GM18507 (cell line): ENCODE data around the gene TYK2.

Source experiments
- DNase-seq: peaks from one replicate; pipeline ENCODE4 v3.0.0; 2011; ENCODE audit warnings: low read depth; ENCODE audit not compliant: insufficient read length; ENCODE audit errors: extremely low spot score
- FAIRE-seq: peaks from 2 replicates; lab custom pipeline; 2011; peaks lifted over from hg19 to GRCh38; lab: Jason Lieb, UNC

Gene TYK2

DNA sequence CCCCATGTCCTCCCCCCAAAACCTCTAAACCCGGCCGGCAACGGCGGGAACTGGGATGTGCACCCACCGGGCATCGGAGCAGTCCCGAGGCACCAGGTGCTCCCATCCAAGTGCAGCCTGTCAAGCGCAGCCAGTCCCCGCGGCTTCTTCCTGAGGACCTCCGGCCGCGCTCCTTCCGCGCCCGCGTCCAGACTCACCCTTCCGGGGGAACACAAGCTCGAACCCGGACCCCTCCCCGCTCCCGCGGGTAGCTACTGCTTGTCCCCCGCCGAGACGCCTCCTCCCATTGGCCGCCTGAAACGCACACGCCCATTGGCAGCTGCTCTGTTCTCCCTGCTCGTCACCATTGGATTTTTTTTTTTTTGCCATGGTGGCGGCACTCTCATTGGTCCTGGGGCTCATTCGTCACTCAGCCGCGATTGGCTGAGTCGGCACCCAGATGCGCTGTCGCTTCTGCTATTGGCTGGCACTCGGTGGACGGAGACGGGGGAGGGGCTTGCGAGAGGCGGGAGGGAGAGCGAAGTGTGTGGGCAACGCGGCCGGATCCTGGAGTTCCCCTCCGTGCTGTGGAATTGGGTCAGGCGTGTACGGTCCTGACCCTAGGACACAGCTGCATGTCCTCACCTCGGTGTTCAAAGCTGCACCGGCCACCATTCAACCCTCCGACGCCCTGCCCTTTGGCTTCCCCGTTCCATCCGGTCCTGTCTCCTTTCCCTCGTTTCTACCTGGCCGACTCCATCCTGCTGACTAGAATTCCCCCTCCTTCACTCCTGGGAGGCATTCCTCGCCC, at the start of gene TYK2:
Gene TYK2 (minus strand): TSS at position 260 of the 790 bp plus-strand sequence. CDS start 2,166 bp downstream, outside the sequence.
- FAIRE-seq (peak; percentile 100), DNase-seq (peak; percentile 100)

DNA sequence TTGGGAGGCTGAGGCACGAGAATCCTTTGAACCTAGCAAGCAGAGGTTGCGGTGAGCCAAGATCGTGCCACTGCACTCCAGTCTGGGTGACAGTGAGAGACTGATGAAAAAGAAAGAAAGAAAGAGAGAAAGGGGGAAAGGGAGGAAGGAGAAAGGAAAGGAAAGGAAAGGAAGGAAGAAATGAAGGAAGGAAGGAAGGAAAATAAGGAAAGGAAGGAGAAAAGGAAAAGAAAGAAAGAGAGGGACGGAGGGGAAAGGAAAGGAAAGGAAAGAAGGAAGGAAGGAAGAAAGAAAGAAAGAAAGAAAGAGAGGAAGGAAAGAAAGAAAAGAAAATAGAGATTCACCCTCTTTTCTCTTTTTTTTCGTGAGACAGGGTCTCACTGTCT, 48.6 kb upstream of the TYK2 start:
- FAIRE-seq, result no peak

DNA sequence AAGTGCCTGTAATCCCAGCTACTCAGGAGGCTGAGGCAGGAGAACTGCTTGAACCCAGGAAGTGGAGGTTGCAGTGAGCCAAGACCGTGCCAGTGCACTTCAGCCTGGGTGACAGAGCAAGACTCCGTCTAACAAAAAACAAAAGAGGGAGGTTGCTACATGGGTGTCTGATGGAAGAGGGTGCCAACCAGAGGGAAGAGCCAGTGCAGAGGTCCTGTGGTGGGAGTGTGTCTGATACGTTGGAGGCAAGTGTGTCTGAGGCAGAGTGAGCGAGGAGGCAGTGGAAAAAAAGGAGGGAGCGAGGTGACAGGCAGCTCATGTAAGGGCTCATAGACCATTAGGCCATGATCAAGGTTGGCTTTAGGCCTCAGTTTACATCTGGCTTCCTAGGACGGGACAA, 46.8 kb upstream of the TYK2 start:
- DNase-seq (no peak), FAIRE-seq (no peak)

More for the DNA sequence above, 48.6 kb upstream of the TYK2 start:
- no peak for DNase-seq

DNA sequence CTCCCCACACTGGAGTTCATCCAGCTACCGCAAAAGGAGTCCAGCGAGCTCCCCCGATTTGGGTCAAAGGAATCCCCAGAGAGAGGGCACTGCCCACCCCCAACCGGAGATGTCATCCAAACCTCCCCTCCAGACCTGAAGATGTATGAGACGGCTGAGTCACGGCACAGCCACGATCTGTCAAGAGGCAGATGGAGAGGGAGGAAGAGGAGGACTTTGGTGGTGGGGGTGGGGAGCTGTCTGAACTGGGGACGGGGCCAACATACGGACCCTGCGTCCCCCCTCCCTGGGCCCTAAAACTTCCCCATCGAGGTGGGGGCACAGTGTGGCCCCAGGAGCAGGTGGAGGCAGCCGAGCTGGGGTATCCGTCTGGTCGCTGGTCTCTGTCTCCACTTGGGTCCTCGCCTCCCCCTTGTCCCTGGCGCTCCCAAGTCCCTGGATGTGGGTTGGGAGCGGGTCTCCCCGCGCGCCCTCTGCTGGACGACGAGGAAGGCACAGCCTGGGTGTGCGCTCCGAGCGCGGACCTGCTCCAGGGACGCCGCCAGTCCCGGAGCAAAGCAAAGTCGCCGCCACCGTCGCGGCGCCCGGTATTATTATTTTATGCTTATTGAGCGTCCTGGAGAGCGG, 43.8 kb upstream of the TYK2 start:
- peak; percentile 5 for FAIRE-seq

DNA sequence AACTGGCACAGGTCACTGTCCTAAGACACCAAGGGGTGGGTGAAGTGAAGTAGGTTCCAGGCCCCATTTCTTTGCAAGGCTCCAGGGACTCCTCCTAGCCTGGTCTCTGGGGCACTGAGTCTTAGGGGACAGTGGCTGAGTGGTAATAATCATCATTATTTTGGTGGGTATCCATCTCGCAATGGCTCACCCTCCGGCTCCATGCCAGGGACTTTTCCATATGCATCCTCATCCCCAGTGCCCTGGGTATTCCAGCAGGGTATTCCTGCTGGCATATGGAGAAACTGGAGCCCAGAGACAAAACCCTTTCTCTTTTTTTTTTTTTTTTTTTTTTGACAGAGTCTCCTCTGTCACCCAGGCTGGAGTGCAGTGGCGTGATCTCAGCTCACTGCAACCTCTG, 42.5 kb upstream of the TYK2 start:
- no peak for FAIRE-seq
- DNase-seq, result no peak

More for the DNA sequence above, 43.8 kb upstream of the TYK2 start:
- DNase-seq, result no peak

DNA sequence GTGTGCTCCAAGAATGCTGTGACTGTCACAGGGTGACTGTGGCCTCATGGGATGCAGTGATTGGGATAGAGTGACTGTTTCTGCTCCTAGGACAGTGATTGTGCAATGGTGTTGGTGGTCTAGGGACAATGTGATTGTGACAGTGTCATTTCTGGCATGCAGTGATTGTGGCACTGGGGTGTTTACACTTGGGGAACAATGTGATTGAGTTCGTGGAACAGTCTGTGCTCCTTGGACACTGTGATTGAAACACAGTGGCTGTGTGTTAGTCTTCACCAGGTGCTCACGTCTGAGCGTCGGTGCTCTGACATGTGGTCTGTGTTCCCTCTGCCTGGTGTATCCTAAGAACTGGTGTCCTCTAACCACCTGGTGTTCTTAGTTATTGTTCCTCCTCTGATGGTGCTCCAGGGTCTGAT, 41.7 kb upstream of the TYK2 start:
- FAIRE-seq, result no peak
- DNase-seq, result no peak

DNA sequence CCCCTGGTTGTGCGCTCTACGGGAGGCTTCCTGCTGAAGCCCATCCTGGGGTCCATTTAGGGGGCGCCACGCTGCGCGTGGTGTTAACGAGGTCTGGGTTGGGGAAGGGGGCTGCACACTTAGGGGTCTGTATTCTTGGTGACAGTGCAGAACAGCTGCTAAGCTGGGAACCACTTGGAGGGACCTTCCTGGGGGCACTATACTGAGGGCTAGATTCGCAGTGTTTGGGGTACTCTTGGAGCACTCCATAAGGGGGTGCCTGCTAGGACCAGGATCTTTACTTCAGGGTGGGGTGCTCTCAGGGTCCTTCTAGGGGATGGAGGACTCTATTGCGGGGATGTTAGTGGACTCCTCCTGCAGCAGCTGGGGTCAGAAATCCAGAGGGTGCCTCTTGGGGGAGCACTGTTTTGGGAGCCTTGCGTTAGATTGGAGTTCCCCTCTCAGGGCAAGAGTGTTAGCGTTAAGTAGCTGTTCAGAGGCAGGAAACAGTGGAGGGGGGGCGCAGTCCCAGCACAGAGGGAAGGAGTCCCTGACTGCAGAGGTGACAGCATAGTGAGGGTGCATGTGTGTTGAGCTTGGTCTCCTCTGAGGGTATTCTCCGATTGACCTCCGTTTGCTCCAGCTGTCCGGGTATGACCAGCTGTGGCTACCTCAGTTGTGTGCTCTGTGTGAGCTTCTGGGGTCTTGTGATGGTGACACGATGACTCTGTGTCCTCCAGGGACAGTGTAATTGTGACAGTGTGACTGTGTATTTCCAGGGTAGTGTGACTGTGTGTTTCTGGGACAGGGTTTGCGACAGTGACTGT, 41.1 kb upstream of the TYK2 start:
- FAIRE-seq, result no peak
- no peak for DNase-seq

DNA sequence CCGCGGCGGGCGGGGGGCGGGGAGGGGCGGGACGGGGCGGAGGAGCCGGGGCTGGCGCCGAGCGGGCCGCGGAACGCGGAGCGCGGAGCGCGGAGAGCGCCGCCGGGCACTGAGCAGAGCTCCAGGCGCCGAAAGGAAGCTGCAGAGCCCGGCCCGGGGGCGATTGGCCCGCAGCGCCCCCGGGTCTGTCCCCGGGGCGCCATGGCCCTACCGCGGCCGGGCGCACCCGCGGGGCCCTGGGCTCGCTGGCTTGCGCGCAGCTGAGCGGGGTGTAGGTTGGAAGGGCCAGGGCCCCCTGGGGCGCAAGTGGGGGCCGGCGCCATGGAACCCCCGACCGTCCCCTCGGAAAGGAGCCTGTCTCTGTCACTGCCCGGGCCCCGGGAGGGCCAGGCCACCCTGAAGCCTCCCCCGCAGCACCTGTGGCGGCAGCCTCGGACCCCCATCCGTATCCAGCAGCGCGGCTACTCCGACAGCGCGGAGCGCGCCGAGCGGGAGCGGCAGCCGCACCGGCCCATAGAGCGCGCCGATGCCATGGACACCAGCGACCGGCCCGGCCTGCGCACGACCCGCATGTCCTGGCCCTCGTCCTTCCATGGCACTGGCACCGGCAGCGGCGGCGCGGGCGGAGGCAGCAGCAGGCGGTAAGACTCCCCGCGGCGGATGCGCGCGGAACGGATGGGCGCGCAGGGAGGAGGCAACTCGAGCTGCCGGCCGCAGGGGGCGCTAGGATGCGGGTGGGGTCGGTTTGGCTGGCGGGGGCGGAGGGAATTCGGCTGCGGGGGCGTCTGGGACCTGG, 40.3 kb upstream of the TYK2 start, which contains the start of gene PDE4A:
Gene PDE4A (plus strand): TSS at position 95 of the 796 bp plus-strand sequence. CDS start 227 bp downstream, at position 322.
- no peak for DNase-seq
- no peak for FAIRE-seq

DNA sequence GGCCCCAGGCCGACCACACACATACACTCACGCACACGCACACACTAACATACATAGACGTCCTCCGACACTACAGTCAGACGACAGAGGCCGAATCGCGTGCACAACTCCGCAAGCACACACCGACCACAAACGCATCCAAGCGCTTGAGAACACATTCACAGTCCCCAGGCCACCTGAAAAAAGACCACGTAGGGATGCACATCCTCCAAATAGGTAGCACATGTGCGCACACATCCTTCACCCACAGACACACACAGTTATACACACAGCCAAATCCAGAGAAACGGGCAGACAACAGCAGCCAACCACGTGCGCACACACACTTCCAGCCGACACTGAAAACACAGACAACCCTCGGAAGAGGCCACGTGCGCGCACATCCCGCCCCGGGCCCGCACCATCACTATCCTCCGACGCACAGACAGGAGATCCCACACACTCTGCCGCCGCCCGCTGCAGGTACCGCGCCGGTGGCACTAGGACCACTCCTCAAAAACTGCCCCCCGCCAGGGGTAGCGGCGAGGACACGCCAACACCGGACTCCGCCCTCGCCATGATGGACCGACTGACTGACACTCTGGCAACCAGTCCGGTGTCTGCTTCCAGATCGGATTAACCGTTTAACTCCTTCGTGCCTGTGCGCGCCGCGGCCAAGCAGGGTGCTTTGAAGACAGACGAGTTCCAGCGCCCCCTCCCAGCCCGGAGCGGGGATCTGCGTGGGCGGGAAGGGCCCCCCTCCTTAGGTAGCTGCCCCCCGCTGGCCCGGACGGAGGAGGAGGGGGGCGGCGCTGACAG, 39.5 kb upstream of the TYK2 start:
- FAIRE-seq (peak; percentile 52), DNase-seq (no peak)

DNA sequence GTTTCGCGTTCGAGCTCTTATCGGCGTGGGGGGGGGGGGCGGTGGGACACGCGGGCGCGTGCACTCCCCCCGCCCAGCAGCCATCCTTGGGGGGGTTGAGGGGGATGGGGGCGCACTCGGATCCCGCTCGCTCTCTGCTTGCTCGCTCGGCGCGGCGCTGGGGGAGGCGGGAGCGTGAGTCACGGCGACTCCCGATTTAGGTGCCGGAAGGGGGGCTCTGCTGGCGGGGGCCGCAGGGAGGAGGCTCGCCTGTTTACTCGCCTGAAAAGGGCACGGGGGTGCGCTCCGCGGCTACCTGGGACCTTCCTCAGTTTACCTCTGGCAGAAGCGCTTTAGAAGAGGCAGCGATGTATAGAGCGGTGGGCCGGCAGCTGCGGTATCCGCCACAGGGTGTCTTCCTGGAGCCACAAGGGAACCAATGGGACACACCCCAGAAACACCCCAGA, 38.9 kb upstream of the TYK2 start:
- FAIRE-seq (no peak), DNase-seq (no peak)

DNA sequence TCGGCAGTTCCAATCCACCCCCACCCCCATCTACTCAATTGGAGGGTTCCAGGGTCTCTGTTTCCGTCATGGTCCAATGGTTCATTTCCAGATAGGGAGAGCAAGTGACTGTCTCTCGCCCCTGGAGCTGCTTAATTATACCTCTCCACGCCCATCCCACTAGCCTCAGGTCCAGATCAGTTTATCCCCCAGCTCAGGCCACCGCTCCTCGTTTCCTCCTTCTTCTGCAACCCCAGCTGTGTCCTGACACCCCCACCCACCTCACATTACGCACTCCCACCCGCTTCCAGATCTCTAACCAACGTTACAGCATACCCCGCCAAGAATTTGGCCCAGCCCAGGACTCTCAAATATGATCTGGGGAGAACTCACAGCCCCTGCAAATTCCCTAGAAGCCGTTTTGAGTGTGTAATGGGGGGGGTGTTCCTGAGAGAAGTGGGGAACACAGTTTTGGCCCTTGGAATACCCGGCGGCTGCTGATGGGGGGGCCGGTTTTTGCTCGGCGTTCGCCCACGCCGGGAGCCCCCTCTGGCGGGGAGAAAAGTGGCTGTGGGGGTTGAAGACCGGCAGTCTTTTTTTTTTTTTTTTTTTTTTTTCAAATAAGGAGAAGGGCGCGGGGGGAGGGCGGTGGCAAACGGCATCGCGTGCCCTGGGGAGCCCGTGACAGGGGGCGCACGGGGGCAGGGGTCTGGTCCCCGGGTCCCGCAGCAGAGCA, 38.3 kb upstream of the TYK2 start:
- DNase-seq, result no peak
- no peak for FAIRE-seq

DNA sequence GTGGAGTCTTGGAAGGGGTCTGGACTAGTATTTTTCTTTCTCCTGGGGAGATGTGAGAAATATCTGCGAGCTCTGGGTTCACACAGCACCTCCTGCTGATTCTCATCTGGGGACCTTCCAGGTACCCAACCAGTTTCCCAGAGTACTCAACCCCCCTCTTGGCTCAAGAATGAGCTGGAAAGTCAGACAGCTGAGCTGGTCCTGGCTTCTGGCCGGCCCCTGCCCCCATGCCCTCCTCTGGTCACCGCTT, 37.8 kb upstream of the TYK2 start:
- no peak for FAIRE-seq

DNA sequence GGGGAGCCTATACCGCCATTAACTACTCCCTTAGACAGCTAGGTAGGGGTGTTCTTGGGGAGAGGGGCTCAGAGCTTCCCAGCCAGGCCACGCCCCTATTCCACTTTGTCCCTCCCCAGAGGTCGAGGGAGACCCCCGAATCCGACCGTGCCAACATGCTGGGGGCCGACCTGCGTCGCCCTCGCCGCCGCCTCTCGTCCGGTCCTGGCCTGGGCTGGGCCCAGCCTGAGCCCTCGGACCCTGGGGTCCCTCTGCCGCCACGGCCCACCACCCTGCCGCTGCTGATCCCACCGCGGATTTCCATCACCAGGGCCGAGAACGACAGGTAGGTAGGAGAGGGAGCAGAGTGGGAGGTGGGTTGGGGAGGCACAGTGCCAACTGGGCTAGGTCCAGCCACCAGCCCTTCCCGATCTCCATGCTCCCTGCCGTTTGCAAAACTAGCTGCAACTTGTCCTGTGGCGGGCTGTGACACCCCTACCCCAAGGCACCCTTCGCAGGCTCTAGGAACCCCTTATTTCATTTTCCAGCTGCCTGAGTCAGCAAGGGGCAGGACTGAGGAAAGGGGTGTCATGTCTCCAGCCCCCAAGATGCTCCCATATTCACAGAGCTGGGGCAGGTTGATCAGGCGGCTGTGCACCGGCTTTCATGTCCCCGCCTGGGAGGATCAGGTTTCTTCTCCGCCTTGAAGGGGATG, 37.3 kb upstream of the TYK2 start:
- no peak for FAIRE-seq
- DNase-seq, result no peak

More for the DNA sequence above, 37.8 kb upstream of the TYK2 start:
- DNase-seq, result no peak

DNA sequence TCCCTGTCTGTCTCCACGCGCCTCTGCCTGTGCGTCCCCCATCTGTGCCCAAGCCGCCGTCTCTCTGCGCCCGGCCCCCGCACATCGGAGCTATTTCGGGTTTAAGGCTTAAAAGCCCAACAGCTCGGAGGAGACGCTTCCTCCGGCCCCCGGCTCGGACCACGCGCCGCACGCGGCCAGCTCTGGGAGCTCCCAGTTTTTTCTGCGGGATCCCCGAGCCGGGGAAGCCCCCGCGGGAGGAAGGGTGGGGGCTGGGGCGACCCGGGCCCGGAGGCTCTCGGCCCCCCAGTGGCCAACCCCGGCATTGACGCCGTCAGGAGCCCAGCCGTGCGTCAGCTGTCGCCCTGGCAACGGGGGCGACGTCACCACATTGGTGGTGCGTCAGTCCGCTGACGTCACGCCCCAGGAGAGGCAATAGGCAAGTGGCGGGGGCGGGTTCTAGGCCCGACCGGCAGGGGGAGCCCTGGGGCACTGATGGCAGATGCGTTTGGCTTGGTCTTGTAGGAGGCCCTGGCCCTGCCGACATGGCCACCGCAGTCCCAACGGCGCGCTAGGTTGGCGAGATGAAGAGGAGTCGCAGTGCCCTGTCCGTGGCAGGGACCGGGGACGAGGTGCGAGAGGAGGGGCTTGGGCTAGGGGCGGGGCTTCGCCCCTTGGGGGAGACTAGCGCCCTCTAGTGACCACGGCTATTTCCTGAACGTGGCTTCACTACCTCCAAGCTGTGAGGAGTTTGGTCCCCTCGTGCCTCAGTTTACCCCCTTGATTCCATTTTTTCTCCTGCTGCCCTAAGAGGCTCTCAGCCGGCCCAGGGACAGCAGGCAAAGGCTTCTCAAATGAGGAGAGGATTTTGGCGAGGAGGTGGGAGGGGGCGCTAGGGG, 36.2 kb upstream of the TYK2 start:
- peak; percentile 85 for FAIRE-seq
- DNase-seq, result no peak

DNA sequence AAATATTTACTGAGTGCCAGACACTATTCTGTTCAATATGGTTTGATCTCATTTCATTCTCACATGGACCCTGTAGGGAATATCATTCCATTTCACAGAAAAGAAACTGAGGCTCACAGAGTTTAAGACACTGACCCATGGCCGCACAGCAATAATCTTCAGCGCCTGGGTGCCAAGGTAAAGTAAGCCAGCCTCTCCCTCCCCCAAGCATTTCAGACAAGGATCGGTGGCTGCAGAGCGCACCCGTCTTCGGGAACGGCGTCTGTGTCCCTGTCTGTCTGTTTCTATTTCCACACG, 35.7 kb upstream of the TYK2 start:
- no peak for FAIRE-seq

DNA sequence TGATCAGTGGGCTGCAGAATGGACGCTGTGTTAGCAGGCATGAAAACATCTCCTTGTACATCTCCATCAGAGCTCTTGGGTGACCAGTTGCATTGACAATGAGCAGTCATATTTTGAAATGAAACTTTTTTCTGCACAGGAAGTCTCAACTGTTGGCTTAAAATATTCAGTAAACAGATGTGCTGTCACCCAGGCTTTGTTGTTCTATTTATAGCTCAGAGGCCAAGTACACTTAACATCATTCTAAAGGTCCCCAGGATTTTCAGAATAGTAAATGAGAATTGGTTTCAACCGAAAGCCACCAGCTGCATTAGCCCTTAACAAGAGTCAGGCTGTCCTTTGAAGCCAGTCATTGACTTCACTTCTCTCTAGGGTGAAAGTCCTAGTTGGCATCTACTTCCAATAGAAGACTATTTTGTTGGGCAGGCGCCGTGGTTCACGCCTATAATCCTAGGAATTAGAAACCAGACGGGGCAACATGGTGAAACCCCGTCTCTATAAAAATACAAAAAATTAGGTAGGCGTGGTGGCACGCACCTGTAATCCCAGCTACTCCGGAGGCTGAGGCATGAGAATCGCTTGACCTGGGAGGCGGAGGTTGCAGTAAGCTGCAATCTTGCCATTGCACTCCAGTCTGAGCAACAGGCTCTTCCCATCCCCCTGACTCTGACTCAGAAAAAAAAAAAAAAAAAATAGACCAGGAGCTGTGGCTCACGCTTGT, 32.0 kb upstream of the TYK2 start:
- FAIRE-seq, result peak; percentile 95
- no peak for DNase-seq

More for the DNA sequence above, 35.7 kb upstream of the TYK2 start:
- no peak for DNase-seq
